GM18505 (cell line): Measurements from ENCODE around the gene HS6ST1.
"Not testable (repeated sequence)": the region's sequence is repeated elsewhere in the genome, so short reads cannot be mapped to it uniquely, and the experiment has no call there.

Source experiments
- ATAC-seq: cut with Tn5 transposase; IDR thresholded peaks from one replicate; pipeline ENCODE4 v1.9.1; 2021; ENCODE audit not compliant: unreplicated experiment
- POLR2A ChIP-seq: IDR thresholded peaks from 4 replicates; pipeline ENCODE4 v1.6.1; 2011; ENCODE audit warnings: borderline replicate concordance; ENCODE audit not compliant: insufficient read depth, insufficient read length; ENCODE audit errors: extremely low read depth

Gene HS6ST1

GRCh38 chr2:128258218-128258617 lies 60.5 kb downstream of the HS6ST1 start:
- ATAC-seq: no peak
- no peak for TF ChIP-seq POLR2A

DNA sequence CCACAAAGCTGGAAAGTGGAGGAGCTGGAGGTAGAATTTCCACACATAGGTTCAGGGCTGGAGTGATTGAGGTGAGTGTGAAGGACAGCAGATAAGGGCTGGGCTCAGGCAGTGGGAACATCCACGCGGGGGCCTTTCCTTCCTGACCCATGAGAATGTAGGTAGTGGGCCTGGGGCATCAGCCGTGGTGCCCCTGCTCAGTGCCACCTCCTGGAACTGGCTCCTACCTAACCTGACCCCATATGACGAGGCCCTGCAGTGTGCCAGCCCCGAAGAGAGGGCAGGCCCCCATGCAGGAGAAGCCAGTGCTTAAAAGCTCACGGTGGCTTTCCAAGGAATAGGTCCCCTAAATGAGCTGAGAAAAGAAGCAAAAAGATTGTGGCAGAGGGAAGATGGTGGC lies 66.2 kb downstream of the HS6ST1 start:
- ATAC-seq: no peak
- TF ChIP-seq POLR2A: no peak

DNA sequence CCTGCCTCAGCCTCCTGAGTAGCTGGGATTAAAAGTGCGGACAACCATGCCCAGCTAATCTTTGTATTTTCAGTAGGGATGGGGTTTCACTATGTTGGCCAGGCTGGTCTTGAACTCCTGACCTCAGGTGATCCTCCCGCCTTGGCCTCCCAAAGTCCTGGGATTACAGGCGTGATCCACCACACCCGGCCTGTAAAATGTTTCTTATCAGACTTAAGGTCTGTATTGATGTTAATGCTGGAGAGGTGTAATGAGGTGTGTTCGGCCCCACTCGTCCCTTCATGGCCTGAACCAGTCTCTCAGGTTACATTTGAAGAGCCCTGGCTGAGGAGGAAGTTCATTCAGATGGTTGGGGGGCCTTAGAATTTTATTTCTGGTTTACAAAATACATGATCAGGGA lies 66.6 kb downstream of the HS6ST1 start:
- ATAC-seq: not testable (repeated sequence)

DNA sequence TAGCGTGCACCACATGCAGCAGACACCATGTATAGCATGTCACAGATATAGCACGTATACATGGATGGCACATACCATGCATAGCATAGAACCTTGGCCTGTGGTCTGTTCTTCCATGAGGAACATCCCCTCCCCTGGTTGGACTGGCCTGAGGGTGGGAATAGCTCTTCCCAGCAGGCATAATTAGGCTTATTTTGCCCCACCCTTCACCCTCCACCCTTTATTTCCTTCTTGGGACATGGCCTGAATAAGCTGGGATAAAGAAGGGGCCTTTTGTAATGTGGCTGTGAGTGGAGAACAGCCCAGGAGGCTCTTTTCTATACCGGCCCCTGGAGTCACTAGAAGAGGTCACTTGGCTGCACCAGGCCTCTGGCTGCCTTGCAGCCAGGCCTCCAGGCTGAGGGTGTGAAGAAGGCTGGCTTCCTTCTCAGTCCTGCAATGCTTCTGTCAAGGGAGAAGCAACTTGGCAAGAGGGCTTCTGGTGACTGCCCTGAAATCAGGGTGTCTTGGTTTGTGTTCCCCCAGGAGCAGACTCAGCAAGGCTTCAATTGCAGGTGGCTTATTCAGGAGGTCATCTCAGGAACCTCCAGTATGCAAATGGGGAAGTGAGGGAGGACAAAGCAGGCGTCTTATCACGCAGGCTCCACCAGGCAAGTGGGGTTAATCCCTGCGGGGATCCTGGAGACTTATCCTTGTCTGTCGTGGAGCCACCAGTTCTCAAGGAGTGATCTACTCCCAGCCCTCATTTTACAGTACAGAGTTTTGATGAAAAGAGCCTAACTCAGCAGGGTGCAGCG lies 68.2 kb downstream of the HS6ST1 start:
- TF ChIP-seq POLR2A: no peak
- ATAC-seq: no peak

DNA sequence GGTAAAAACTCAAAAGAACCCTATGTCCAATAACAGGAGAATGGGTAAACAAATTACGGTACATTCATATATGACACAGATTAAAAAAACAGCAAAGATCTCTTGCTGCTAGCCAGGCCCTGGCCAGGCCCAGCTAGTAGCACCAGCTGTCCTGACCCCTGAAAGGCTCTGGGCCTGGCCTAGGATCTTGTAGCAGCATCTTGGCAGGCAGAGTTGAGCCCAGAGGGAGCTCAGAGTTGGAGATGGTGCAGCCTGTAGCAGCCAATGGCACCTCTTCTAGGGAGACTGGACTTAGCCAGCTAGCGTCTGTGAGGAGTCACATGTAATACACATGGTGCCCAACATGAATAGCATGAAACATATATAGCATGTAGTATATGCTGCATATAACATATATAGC lies 69.1 kb downstream of the HS6ST1 start:
- no peak for TF ChIP-seq POLR2A
- no peak for ATAC-seq

DNA sequence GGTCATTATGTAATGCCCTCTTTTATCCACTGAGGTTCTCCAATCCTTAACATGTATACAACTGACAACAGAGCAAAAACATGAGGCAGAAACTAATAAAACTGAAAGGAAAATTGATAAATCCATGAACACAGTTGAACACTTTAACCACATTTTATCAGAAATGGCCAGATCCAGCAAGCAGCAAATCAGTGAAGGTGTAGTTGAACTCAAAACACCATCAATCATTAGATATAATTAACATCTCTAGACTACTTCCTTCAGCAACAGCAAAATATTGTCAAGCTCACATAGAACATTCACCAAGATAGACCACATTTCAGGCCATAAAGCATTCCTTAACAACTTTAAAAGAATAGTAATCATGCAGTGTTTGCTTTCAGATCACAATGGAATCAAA lies 72.9 kb downstream of the HS6ST1 start:
- ATAC-seq: no peak
- TF ChIP-seq POLR2A: no peak

- no peak for TF ChIP-seq POLR2A
- ATAC-seq: no peak
Measured at GRCh38 chr2:128241896-128242295, 76.8 kb downstream of the HS6ST1 start.

DNA sequence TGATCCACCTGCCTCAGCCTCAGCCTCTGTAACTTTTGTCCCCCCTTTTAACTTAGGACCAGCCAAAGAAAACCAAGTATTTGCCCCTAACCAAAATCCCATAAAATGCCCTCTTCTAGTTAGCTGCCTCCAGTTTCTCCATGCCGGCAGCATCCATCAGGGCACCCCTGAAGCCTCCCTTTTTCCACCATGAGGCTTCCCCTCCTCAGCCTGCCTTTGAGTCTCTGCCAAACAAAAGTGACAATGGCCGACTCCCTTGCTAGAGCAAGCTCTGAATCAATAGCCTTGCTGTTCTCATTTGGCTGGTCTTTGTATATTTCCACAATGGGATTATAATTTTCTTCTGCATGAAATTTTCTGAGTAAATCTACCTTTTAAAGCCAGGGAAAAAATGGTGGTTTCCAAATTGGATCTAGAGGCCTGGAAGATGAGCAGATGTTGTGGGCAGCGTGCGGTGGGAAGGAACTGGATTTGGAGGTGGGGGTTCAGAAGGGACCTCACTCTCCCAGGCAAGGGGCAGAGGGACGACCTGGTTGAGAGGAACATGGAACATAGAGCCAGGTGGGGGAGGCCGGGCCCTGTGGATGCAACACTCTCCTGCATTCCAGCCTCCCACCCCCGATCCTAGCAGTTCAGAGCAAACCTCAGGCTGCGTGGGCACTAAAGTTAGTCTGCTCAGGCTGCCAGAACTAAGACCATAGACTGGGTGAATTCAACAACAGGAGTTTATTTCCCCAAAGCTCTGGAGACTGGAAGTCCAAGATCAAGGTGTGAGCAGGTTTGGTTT lies 80.6 kb downstream of the HS6ST1 start:
- ATAC-seq: no peak
- TF ChIP-seq POLR2A: no peak

DNA sequence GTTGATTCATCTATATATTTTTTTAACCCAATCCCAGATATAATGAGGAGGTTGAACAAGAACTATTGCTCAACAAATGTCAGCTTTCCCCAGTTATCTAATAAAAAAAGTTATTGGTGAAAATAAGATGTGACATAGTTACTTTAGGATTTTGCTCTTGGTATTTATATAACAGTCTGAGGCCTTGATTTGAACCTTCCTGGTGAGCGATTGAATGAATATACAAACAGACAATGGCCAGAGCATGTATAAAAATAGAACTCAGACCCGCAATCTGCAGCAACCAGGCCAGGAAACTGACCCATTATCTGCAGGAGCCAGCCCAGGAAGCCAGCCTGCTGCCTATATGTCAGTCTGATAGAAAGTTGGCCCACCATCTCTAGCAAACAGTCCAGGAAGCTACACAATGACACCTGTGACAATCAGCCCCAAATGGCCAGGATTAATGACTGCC lies 81.6 kb downstream of the HS6ST1 start:
- ATAC-seq: no peak
- no peak for TF ChIP-seq POLR2A

GRCh38 chr2:128236491-128237035 lies 82.1 kb downstream of the HS6ST1 start:
- TF ChIP-seq POLR2A: no peak
- no peak for ATAC-seq

DNA sequence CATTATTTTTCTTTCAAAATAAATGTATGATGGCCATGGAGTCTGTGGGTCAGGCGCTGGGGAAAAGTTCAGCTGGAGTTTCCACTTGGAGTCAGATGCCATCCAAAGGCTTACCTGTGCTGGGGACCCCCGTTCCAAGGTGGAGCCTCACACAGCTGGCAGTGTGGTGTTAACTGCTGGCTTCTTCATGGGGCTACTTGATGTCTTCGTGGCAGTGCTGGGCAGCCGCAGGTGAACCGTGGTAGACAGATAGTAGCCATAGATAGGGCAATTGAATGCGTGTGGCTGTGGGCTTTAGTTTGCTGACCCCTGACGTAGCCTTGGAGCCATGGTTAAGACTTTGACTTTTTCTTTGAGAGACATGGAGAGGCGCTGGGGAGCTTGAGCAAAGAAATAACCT lies 83.1 kb downstream of the HS6ST1 start:
- ATAC-seq: no peak
- no peak for TF ChIP-seq POLR2A

DNA sequence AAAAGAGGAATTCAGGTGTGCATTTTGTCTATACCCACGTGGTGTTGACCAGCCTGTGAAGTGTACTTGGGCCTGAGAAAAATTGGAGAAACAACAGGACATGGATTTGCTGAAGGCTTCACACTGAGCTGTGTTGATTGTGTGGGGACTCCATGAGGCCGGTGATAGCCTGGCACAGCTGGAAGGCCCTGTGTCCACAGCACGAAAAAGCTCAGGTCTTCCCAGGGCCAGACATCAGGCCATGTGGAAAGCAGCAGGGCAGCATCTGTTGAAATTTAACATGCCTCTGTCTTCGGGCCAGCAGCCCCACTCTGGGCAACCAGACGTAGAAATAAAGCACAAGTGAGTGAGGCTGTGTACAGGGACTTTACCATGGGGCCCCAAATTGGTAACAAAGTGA lies 84.1 kb downstream of the HS6ST1 start:
- TF ChIP-seq POLR2A: no peak
- no peak for ATAC-seq

- no peak for TF ChIP-seq POLR2A
- no peak for ATAC-seq
Measured at GRCh38 chr2:128233790-128234395, 84.8 kb downstream of the HS6ST1 start.
